Right cardiac atrium (tissue), 5 donors: Measurements from ENCODE around the gene E2F7. TPM values are rescaled to one million over a fixed set of nuclear protein-coding genes. Genes with fewer than 3 reads are reported as not detected.
"Not testable (repeated sequence)": the region's sequence is repeated elsewhere in the genome, so short reads cannot be mapped to it uniquely, and the experiment has no call there.

Experiments
- ATAC-seq, 2 donors: fragments of 200-7000 bp; cut with Tn5 transposase; one replicate each; pipeline versions ENCODE4 v1.8.0 to v1.9.1; 2020; ENCODE audit warnings: moderate library complexity in 2 of 2, mild to moderate bottlenecking in 1 of 2
- DNase-seq, 3 donors: peaks; one replicate each; pipeline ENCODE4 v3.0.0-alpha.2; 2020
- H3K27ac ChIP-seq: one replicate; pipeline ENCODE4 v1.5.1; 2013; ENCODE audit warnings: mild to moderate bottlenecking, low read length, control low read depth, moderate library complexity
- H3K27me3 ChIP-seq: one replicate; pipeline ENCODE4 v1.6.1; 2013; ENCODE audit not compliant: control insufficient read depth, insufficient read depth
- H3K4me1 ChIP-seq: one replicate; pipeline ENCODE4 v1.6.1; 2013; ENCODE audit warnings: low read length; ENCODE audit not compliant: control insufficient read depth, insufficient read depth
- H3K4me3 ChIP-seq: one replicate; pipeline ENCODE4 v1.5.1; 2013; ENCODE audit warnings: low read length, control low read depth
- H3K9me3 ChIP-seq: one replicate; pipeline ENCODE4 v1.6.1; 2013; ENCODE audit warnings: low read length; ENCODE audit not compliant: control insufficient read depth
- WGBS: extraction: QIAGEN DNeasy Blood & Tissue Kit; methylation state at CpG from one replicate; pipeline ENCODE4 v1.1.7; 2013; 5-methylcytosine and 5-hydroxymethylcytosine counted together
- intact Hi-C, 4 donors: fragments of 100-400 bp; cut with DNase I; formaldehyde crosslinking; loops; one replicate each; pipeline versions ENCODE4 v1.11.0 to v1.14.0; 2022 to 2023
- polyA plus RNA-seq: library from polyadenylated mRNA; stranded (reverse); fragments of 200-250 nt; gene quantifications from one replicate; pipeline ENCODE4 v1.2.3, GENCODE V29; 2013
- total RNA-seq, 4 donors: library from RNA; stranded (reverse); fragmentation: NEBNext Ultra II Directional; extraction: Animal tissue kit (Norgen Biotek cat#: 25700); gene quantifications; one replicate each; pipeline ENCODE4 v1.2.1, GENCODE V29; 2021
- donor health status: healthy with polysubstance abuse.
- donor health status: DM: no; HTN: yes; CAD: no.
- donor health status: DM: no; HTN: no; CAD: no.
- donor health status: DM: no; HTN: yes; CAD: no; lungs with severe emphysema.
- donor health status: DM: yes; HTN: yes; CAD: no.

Gene E2F7
- total and polyA plus RNA-seq, 5 donors = 0.09 to 0.94 (median 0.25) TPM

DNA sequence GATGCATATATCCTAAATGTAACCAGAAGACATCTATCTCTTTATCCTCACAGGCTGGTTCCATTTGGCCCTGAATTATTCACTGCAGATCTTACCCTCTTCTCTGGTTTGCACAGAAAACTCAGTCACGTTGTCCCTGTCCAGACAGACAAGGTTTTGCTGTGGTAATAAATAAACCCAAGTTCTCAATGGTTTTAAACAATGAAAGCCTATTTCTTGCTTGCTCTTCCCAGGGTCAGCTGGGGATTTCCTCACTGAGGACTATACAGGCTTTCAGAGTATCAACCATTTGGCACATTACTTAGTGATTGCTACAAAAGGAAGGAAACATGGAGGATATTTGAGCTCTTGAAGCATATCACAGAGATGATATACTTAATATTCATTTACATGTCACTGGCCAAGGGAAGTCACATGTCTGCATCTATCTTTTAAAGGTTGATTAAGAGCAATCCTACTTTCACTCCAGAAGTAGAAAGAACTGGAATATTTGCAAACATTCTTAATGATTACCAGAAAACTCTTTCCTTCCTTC is 24.4 kb upstream of the E2F7 start:
- no peak for ATAC-seq
- Histone ChIP-seq H3K4me3 (no peak overlapping the region), H3K27me3 (no peaks in the 10 kb centered on the region), H3K27ac (no peak overlapping the region), H3K9me3 (no peaks in the 10 kb centered on the region), H3K4me1 (no peaks in the 10 kb centered on the region)
- 21% methylated on average over 1 of the region's 1 CpG for WGBS
- intact Hi-C loops = no loop called here
- no peak for DNase-seq

DNA sequence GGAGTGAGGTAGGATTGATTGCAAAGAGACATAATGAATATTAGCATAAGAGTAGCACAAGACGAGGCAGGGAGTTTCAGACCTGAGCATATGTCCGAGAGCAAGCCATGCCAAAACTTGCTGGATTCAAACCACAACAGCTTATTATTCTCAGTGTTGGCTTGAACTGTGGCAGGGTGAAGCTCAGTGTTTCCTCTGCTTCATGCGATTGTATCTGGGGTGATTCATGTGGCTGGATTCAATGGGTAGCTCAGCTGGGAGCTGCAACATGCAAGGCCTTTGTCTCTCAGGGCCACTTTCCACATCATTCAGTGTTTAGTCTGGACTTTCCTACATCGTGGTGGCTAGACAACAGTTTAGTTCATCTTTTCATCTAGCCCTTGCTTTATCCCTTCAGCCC is 22.1 kb upstream of the E2F7 start:
- WGBS = 61% methylated on average over 4 of the region's 4 CpGs
- DNase-seq = no peak
- H3K4me3 ChIP-seq = no peak overlapping the region
- ATAC-seq = no peak
- no peaks in the 10 kb centered on the region for H3K27me3 ChIP-seq
- no peaks in the 10 kb centered on the region for H3K9me3 ChIP-seq
- no peak overlapping the region for H3K27ac ChIP-seq
- H3K4me1 ChIP-seq = no peaks in the 10 kb centered on the region
- intact Hi-C loops = no loop called here

- no peaks in the 10 kb centered on the region for H3K27me3 ChIP-seq
- ATAC-seq = peak in 1 of 2 donors; percentile 41
- no peak overlapping the region for H3K27ac ChIP-seq
- no peaks in the 10 kb centered on the region for H3K4me1 ChIP-seq
- DNase-seq = no peak
- WGBS = 43% methylated on average over 1 of the region's 1 CpG
- intact Hi-C loops = no loop called here
- no peak overlapping the region for H3K4me3 ChIP-seq
- no peaks in the 10 kb centered on the region for H3K9me3 ChIP-seq
These were observed 16.7 kb upstream of the E2F7 start for GRCh38 chr12:77082021-77082420.

DNA sequence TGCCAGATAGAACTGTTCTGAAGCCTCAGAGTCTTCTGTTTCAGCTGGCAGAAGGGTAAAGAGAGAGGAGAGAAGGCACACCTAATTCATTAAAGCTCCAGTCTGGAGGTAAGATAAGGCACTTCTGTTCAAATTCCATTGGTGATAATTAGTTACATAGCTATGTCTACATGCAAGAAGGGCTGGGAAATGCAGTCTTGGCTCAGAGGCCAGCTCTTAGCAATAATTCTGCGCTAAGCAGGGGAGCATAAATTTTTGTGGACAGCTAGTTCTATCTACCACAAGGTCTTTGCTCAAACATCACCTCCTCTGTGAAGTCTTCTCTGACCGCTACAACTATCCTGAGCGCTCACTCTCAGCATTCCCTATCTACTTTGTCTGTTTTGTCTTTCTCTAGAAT is 14.3 kb upstream of the E2F7 start:
- Histone ChIP-seq H3K27me3 (no peaks in the 10 kb centered on the region), H3K9me3 (no peaks in the 10 kb centered on the region), H3K4me1 (no peaks in the 10 kb centered on the region), H3K4me3 (no peak overlapping the region), H3K27ac (no peak overlapping the region)
- intact Hi-C loops = no loop called here
- no peak for DNase-seq
- ATAC-seq = no peak
- 86% methylated on average over 3 of the region's 3 CpGs for WGBS

GRCh38 chr12:77078231-77078630 is 12.9 kb upstream of the E2F7 start:
- no peak overlapping the region for H3K27ac ChIP-seq
- H3K9me3 ChIP-seq = no peaks in the 10 kb centered on the region
- H3K27me3 ChIP-seq = no peaks in the 10 kb centered on the region
- no peak for ATAC-seq
- no peak overlapping the region for H3K4me3 ChIP-seq
- no peak for DNase-seq
- H3K4me1 ChIP-seq = no peaks in the 10 kb centered on the region
- intact Hi-C loops = no loop called here

- ATAC-seq (no peak), DNase-seq (no peak)
- H3K9me3 ChIP-seq = no peaks in the 10 kb centered on the region
- H3K4me1 ChIP-seq = no peaks in the 10 kb centered on the region
- no peak overlapping the region for H3K27ac ChIP-seq
- H3K4me3 ChIP-seq = no peak overlapping the region
- 50% methylated on average over 1 of the region's 1 CpG for WGBS
- intact Hi-C loops = no loop called here
- H3K27me3 ChIP-seq = no peaks in the 10 kb centered on the region
These were observed 11.5 kb upstream of the E2F7 start for GRCh38 chr12:77076886-77077285.

DNA sequence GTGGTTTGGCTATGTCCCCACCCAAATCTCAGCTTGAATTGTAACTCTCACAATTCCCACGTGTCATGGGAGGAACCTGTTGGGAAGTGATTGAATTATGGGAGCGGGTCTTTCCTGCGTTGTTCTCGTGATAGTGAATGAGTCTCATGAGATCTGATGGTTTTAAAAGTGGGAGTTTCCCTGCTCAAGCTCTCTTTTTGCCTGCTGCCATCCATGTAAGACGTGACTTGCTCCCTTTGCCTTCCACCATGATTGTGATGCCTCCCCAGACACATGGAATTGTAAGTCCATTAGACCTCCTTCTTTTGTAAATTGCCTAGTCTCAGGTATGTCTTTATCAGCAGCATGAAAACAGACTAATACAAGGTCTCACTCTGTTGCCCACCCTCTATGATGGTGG is 8.5 kb upstream of the E2F7 start:
- H3K4me1 ChIP-seq, H3K27ac ChIP-seq, intact Hi-C loops, DNase-seq, H3K9me3 ChIP-seq, ATAC-seq, H3K27me3 ChIP-seq, H3K4me3 ChIP-seq: not testable (repeated sequence)
- 95% methylated on average over 5 of the region's 5 CpGs for WGBS

- DNase-seq (no peak), ATAC-seq (no peak)
- intact Hi-C loops = no loop called here
- WGBS = 66% methylated on average over 3 of the region's 3 CpGs
- H3K4me1 ChIP-seq = no peaks in the 10 kb centered on the region
- no peaks in the 10 kb centered on the region for H3K27me3 ChIP-seq
- H3K27ac ChIP-seq = no peak overlapping the region
- H3K4me3 ChIP-seq = no peak overlapping the region
- no peaks in the 10 kb centered on the region for H3K9me3 ChIP-seq
These were observed 7.6 kb upstream of the E2F7 start for GRCh38 chr12:77072833-77073495.

GRCh38 chr12:77070800-77071449 is 5.6 kb upstream of the E2F7 start:
- Histone ChIP-seq H3K27ac (no peak overlapping the region), H3K4me1 (no peaks in the 10 kb centered on the region), H3K9me3 (no peaks in the 10 kb centered on the region), H3K4me3 (no peak overlapping the region), H3K27me3 (no peaks in the 10 kb centered on the region)
- intact Hi-C loops = no loop called here
- no peak for ATAC-seq
- WGBS = 90% methylated on average over 5 of the region's 5 CpGs
- DNase-seq = no peak

DNA sequence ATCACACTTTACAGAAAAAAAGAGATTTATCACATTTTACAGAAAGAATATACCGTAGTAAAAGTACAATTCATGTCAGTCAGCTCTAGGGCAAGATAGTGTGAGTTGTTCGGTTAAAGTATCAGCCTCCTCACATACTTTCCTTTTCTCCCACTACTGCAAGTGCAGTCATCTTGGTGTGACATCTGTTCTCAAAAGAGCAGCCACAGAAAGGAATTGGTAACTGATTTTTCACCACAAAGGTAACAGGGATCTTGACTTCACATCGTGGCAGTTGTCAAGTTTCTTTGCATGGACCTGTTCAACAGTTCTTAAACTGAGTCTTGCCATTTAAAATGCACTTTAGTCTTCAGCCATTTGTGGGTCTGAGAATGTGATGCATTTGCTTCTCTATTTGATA is 5.0 kb upstream of the E2F7 start:
- 69% methylated on average over 3 of the region's 3 CpGs for WGBS
- intact Hi-C loops = no loop called here
- ATAC-seq (no peak), DNase-seq (no peak)
- Histone ChIP-seq H3K9me3 (no peaks in the 10 kb centered on the region), H3K4me1 (no peaks in the 10 kb centered on the region), H3K4me3 (no peak overlapping the region), H3K27me3 (no peaks in the 10 kb centered on the region), H3K27ac (no peak overlapping the region)

DNA sequence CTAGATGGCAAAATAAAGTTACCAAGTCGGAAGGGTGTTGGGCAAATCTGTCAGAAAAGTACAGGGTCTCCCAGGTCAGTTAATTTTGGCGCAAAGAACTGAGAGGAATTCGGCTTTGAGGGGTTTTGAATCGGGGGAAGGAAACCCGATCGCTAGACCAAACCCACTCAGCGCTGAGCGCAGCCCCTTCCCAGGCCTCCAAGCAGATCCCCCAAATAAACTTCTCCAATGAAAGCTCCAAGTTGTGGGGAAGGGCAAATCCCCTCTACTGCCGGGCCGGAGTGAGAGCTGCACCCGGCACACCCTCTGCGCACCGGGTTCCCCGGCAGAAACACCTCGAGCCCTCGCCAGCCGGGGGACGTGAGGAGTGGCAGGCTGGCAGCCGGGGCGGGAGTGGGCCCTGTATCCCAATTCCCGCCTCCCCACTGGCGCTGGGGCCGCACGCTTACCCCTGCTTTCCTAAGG is 441 bp downstream of the E2F7 start:
- H3K9me3 ChIP-seq = no peaks in the 10 kb centered on the region
- DNase-seq = peak in 1 of 3 donors; percentile 63
- intact Hi-C loops = no loop called here
- peak overlapping the region; percentile 81 for H3K4me3 ChIP-seq
- H3K4me1 ChIP-seq = no peaks in the 10 kb centered on the region
- ATAC-seq = peak in 1 of 2 donors; percentile 45
- H3K27me3 ChIP-seq = no peaks in the 10 kb centered on the region
- no peak overlapping the region for H3K27ac ChIP-seq
- WGBS = 2% methylated on average over 24 of the region's 24 CpGs
